ENCODE data around the gene CISH.

The CISH gene

GRCh38 chr3:50577348-50577747 lies 34.2 kb downstream of the CISH start:
- no peaks in the 10 kb centered on the region for H3K36me3 ChIP-seq (ENCODE audit: insufficient read depth)
- H3K27ac ChIP-seq = no peak overlapping the region
- TF ChIP-seq CTCF (conservative IDR thresholded peaks at IDR 0.05; ENCODE audit: low read depth, low read length) = no peak
- no peak overlapping the region for H2AFZ ChIP-seq (ENCODE audit: low read depth)
- no peak overlapping the region for H3K4me3 ChIP-seq (IDR thresholded peaks at IDR 0.05; ENCODE audit: insufficient read depth, low read depth, low read length)
- no peak overlapping the region for H3K9ac ChIP-seq
- peaks cover 17% of the 10 kb centered on the region for H3K4me1 ChIP-seq (ENCODE audit: low read depth, poor library complexity, severe bottlenecking)
- H4K20me1 ChIP-seq (ENCODE audit: insufficient read depth) = no peaks in the 10 kb centered on the region
- H3K27me3 ChIP-seq (ENCODE audit: insufficient read depth, low read depth) = no peaks in the 10 kb centered on the region
- no peak overlapping the region for H3K4me2 ChIP-seq
- H3K79me2 ChIP-seq (ENCODE audit: insufficient read depth, low read depth) = no peaks in the 10 kb centered on the region

GRCh38 chr3:50575372-50575771 lies 36.2 kb downstream of the CISH start:
- Histone ChIP-seq H3K27me3 (ENCODE audit: insufficient read depth, low read depth) (no peaks in the 10 kb centered on the region), H3K4me2 (no peak overlapping the region), H2AFZ (ENCODE audit: low read depth) (no peak overlapping the region), H3K79me2 (ENCODE audit: insufficient read depth, low read depth) (no peaks in the 10 kb centered on the region), H3K4me3 (IDR thresholded peaks at IDR 0.05; ENCODE audit: insufficient read depth, low read depth, low read length) (no peak overlapping the region), H3K4me1 (ENCODE audit: low read depth, poor library complexity, severe bottlenecking) (peaks cover 19% of the 10 kb centered on the region), H3K9ac (no peak overlapping the region), H3K27ac (no peak overlapping the region), H3K36me3 (ENCODE audit: insufficient read depth) (no peaks in the 10 kb centered on the region), H4K20me1 (ENCODE audit: insufficient read depth) (no peaks in the 10 kb centered on the region)
- no peak for TF ChIP-seq CTCF (conservative IDR thresholded peaks at IDR 0.05; ENCODE audit: low read depth, low read length)

GRCh38 chr3:50574444-50574831 lies 37.1 kb downstream of the CISH start:
- TF ChIP-seq CTCF (conservative IDR thresholded peaks at IDR 0.05; ENCODE audit: low read depth, low read length) = no peak

GRCh38 chr3:50573566-50574443 lies 37.8 kb downstream of the CISH start:
- no peaks in the 10 kb centered on the region for H3K27me3 ChIP-seq (ENCODE audit: insufficient read depth, low read depth)
- no peak overlapping the region for H3K4me2 ChIP-seq
- H3K27ac ChIP-seq = no peak overlapping the region
- no peak overlapping the region for H2AFZ ChIP-seq (ENCODE audit: low read depth)
- no peaks in the 10 kb centered on the region for H4K20me1 ChIP-seq (ENCODE audit: insufficient read depth)
- no peaks in the 10 kb centered on the region for H3K36me3 ChIP-seq (ENCODE audit: insufficient read depth)
- H3K4me1 ChIP-seq (ENCODE audit: low read depth, poor library complexity, severe bottlenecking) = peaks cover 24% of the 10 kb centered on the region
- H3K9ac ChIP-seq = no peak overlapping the region
- no peak for TF ChIP-seq CTCF (conservative IDR thresholded peaks at IDR 0.05; ENCODE audit: low read depth, low read length)
- no peak overlapping the region for H3K4me3 ChIP-seq (IDR thresholded peaks at IDR 0.05; ENCODE audit: insufficient read depth, low read depth, low read length)
- no peaks in the 10 kb centered on the region for H3K79me2 ChIP-seq (ENCODE audit: insufficient read depth, low read depth)

More at GRCh38 chr3:50574444-50574831, 37.1 kb downstream of the CISH start:
- Histone ChIP-seq H2AFZ (ENCODE audit: low read depth) (no peak overlapping the region), H3K36me3 (ENCODE audit: insufficient read depth) (no peaks in the 10 kb centered on the region), H3K27me3 (ENCODE audit: insufficient read depth, low read depth) (no peaks in the 10 kb centered on the region), H4K20me1 (ENCODE audit: insufficient read depth) (no peaks in the 10 kb centered on the region), H3K4me1 (ENCODE audit: low read depth, poor library complexity, severe bottlenecking) (peaks cover 24% of the 10 kb centered on the region), H3K27ac (no peak overlapping the region), H3K9ac (no peak overlapping the region), H3K4me2 (no peak overlapping the region), H3K4me3 (IDR thresholded peaks at IDR 0.05; ENCODE audit: insufficient read depth, low read depth, low read length) (no peak overlapping the region), H3K79me2 (ENCODE audit: insufficient read depth, low read depth) (no peaks in the 10 kb centered on the region)
